ENCODE measurements around the gene DPP9. TPM values are rescaled to one million over a fixed set of nuclear protein-coding genes. Genes with fewer than 3 reads are reported as not detected.

The DPP9 gene
- total RNA-seq, 4 donors from 2014 or later = 35.0 to 82.1 (median 42.0) TPM

GRCh38 chr19:4758082-4758481 lies 34.4 kb upstream of the DPP9 start:
- TF ChIP-seq CTCF (IDR thresholded peaks at IDR 0.05) (no peak), POLR2AphosphoS5 (IDR thresholded peaks at IDR 0.05) (no peak), EP300 (IDR thresholded peaks at IDR 0.05) (no peak), POLR2A (IDR thresholded peaks at IDR 0.05) (no peak)
- Histone ChIP-seq H3K4me3 (no peak overlapping the region), H3K4me1 (peaks cover 0 to 19% (median 3%) of the 10 kb centered on the region in 3 donors), H3K9me3 (peaks cover 0 to 10% (median 0%) of the 10 kb centered on the region in 3 donors), H3K27ac (no peak overlapping the region), H3K27me3 (peaks cover 28% of the 10 kb centered on the region), H3K36me3 (no peaks in the 10 kb centered on the region)
- no peak for ATAC-seq
- WGBS, 2 donors (ENCODE audit: low coverage in 1 of 2) = 57 to 69% methylated on average over 3 to 4 of the region's 4 CpGs

GRCh38 chr19:4755459-4755858 lies 31.8 kb upstream of the DPP9 start:
- H3K9me3 ChIP-seq = peaks cover 0 to 10% (median 0%) of the 10 kb centered on the region in 3 donors
- TF ChIP-seq POLR2AphosphoS5 (IDR thresholded peaks at IDR 0.05) (no peak), EP300 (IDR thresholded peaks at IDR 0.05) (no peak)
- peaks cover 8% of the 10 kb centered on the region for H3K27me3 ChIP-seq
- H3K36me3 ChIP-seq = no peaks in the 10 kb centered on the region
- no peak for ATAC-seq
- 72 to 75% methylated on average over 5 of the region's 7 CpGs for WGBS, 2 donors (ENCODE audit: low coverage in 1 of 2)
- H3K4me1 ChIP-seq = peaks cover 0 to 14% (median 3%) of the 10 kb centered on the region in 3 donors
- no peak overlapping the region for H3K4me3 ChIP-seq
- H3K27ac ChIP-seq = no peak overlapping the region

- Histone ChIP-seq H3K27ac (no peak overlapping the region), H3K4me3 (no peak overlapping the region), H3K9me3 (peaks cover 0 to 10% (median 0%) of the 10 kb centered on the region in 3 donors), H3K4me1 (peaks cover 0 to 2% (median 0%) of the 10 kb centered on the region in 3 donors), H3K27me3 (peaks cover 6% of the 10 kb centered on the region), H3K36me3 (no peaks in the 10 kb centered on the region)
- no peak for TF ChIP-seq POLR2AphosphoS5 (IDR thresholded peaks at IDR 0.05)
- TF ChIP-seq CTCF (IDR thresholded peaks at IDR 0.05) = no peak
- no peak for TF ChIP-seq POLR2A (IDR thresholded peaks at IDR 0.05)
- no peak for TF ChIP-seq EP300 (IDR thresholded peaks at IDR 0.05)
- WGBS, 2 donors (ENCODE audit: low coverage in 1 of 2) = 52 to 58% methylated on average over 4 of the region's 6 CpGs
- ATAC-seq = no peak
Observed at GRCh38 chr19:4754248-4754647, 30.6 kb upstream of the DPP9 start.

- H3K27me3 ChIP-seq = peaks cover 17% of the 10 kb centered on the region
- H3K4me1 ChIP-seq = peaks cover 0 to 4% (median 0%) of the 10 kb centered on the region in 3 donors
- 40 to 70% methylated on average over 2 to 18 of the region's 18 CpGs for WGBS, 2 donors (ENCODE audit: low coverage in 1 of 2)
Observed at GRCh38 chr19:4749870-4750590, 26.4 kb upstream of the DPP9 start.

GRCh38 chr19:4748589-4748988 lies 24.9 kb upstream of the DPP9 start:
- 40 to 58% methylated on average over 7 to 9 of the region's 9 CpGs for WGBS, 2 donors (ENCODE audit: low coverage in 1 of 2)

More at GRCh38 chr19:4749870-4750590, 26.4 kb upstream of the DPP9 start:
- TF ChIP-seq EP300 (IDR thresholded peaks at IDR 0.05) (no peak), CTCF (IDR thresholded peaks at IDR 0.05) (no peak), POLR2A (IDR thresholded peaks at IDR 0.05) (no peak), POLR2AphosphoS5 (IDR thresholded peaks at IDR 0.05) (no peak)
- Histone ChIP-seq H3K36me3 (no peaks in the 10 kb centered on the region), H3K4me3 (no peak overlapping the region), H3K27ac (no peak overlapping the region), H3K9me3 (no peaks in the 10 kb centered on the region)
- ATAC-seq = no peak

More at GRCh38 chr19:4748589-4748988, 24.9 kb upstream of the DPP9 start:
- no peak overlapping the region for H3K27ac ChIP-seq
- H3K4me1 ChIP-seq = peaks cover 0 to 14% (median 2%) of the 10 kb centered on the region in 3 donors
- H3K9me3 ChIP-seq = no peaks in the 10 kb centered on the region
- ATAC-seq = no peak
- H3K4me3 ChIP-seq = no peak overlapping the region
- no peaks in the 10 kb centered on the region for H3K36me3 ChIP-seq
- TF ChIP-seq POLR2AphosphoS5 (IDR thresholded peaks at IDR 0.05) = no peak
- TF ChIP-seq POLR2A (IDR thresholded peaks at IDR 0.05) = no peak
- no peak for TF ChIP-seq CTCF (IDR thresholded peaks at IDR 0.05)
- TF ChIP-seq EP300 (IDR thresholded peaks at IDR 0.05) = no peak
- H3K27me3 ChIP-seq = peaks cover 17% of the 10 kb centered on the region

Measured in gastroesophageal sphincter (tissue), 4 donors.